Pancreas (tissue), 10 donors: ENCODE results near the gene NIPA2. TPM values are rescaled to one million over a fixed set of nuclear protein-coding genes. Genes with fewer than 3 reads are reported as not detected.
A peak's percentile ranks its signal among the peaks of the same experiment; 100 is the strongest.

Source experiments
- ATAC-seq, 4 donors: fragments of 200-7000 bp; cut with Tn5 transposase; one replicate each; pipeline versions ENCODE4 v1.8.0 to v1.9.1; 2020; ENCODE audit warnings: mild to moderate bottlenecking in 4 of 4, moderate library complexity in 4 of 4
- DNase-seq, 6 donors: peaks; one replicate each; pipeline ENCODE4 v3.0.0-alpha.2; 2020
- FAIRE-seq: peaks from 2 replicates; lab custom pipeline; 2012; peaks lifted over from hg19 to GRCh38; lab: Jason Lieb, UNC
- H3K27ac ChIP-seq, 4 donors: fragments of 200-600 bp; sonication (generic); 1 replicate in 3 of 4; 2 replicates in 1 of 4; pipeline versions ENCODE4 v1.5.0 to v1.8.0; 2020
- H3K27me3 ChIP-seq, 4 donors: fragments of 200-600 bp; one replicate each; pipeline ENCODE4 v1.8.0; 2021
- H3K36me3 ChIP-seq, 3 donors: fragments of 200-600 bp; sonication (generic) in 1 of 3; one replicate each; pipeline versions ENCODE4 v1.5.0 to v1.8.0; 2020 to 2021
- H3K4me1 ChIP-seq, 3 donors: fragments of 200-600 bp; one replicate each; pipeline ENCODE4 v1.8.0; 2021
- H3K4me3 ChIP-seq, 4 donors: fragments of 200-600 bp; sonication (generic) in 2 of 4; one replicate each; pipeline versions ENCODE4 v1.5.0 to v1.8.0; 2020 to 2021
- H3K9me3 ChIP-seq, 4 donors: fragments of 200-600 bp; one replicate each; pipeline ENCODE4 v1.8.0; 2021
- CTCF ChIP-seq, 4 donors: fragments of 200-600 bp; sonication (generic) in 3 of 4; IDR thresholded peaks; one replicate each; pipeline versions ENCODE4 v1.5.0 to v1.8.0; 2021; ENCODE audit warnings: antibody characterized with exemption in 4 of 4
- WGBS, 2 donors: extraction: QIAGEN DNeasy Blood & Tissue Kit; methylation state at CpG; one replicate each; pipeline ENCODE4 v1.1.7; 2013; 5-methylcytosine and 5-hydroxymethylcytosine counted together
- intact Hi-C, 3 donors: fragments of 100-400 bp; cut with DNase I; formaldehyde crosslinking; loops; one replicate each; pipeline versions ENCODE4 v1.11.1 to v1.14.2; 2022
- polyA plus RNA-seq, 2 donors: library from polyadenylated mRNA; stranded (reverse); fragments of 200-250 nt; gene quantifications; one replicate each; pipeline ENCODE4 v1.2.3, GENCODE V29; 2013
- total RNA-seq, 6 donors: library from RNA; stranded (reverse); fragmentation: NEBNext Ultra II Directional in 4 of 6; extraction: Animal tissue kit (Norgen Biotek cat#: 25700) in 4 of 6; gene quantifications; one replicate each; pipeline versions ENCODE4 v1.2.1 to v1.2.4, GENCODE V29; 2021 to 2023
- donor health status: healthy with polysubstance abuse.
- donor health status: DM: no; HTN: no; CAD: no; lungs with moderate emphysema.
- donor health status: DM: no; HTN: no; CAD: no.
- donor health status: control.
- donor health status: control.
- donor health status: Bipolar disorder and iron deficiency.
- donor health status: DM: yes; HTN: yes; CAD: no.
- donor health status: DM: no; HTN: no; CAD: no.
- donor health status: DM: no; HTN: no; CAD: no.
- donor health status: DM: yes; HTN: yes; CAD: no.

NIPA2 gene
- total and polyA plus RNA-seq, 8 donors, result 4.5 to 24.9 (median 16.6) TPM

- H3K36me3 ChIP-seq, result no peaks in the 10 kb centered on the region
- H3K27ac ChIP-seq, result no peak overlapping the region
- WGBS, 2 donors, result 76 to 79% methylated on average over 19 of the region's 19 CpGs
- H3K9me3 ChIP-seq, result no peaks in the 10 kb centered on the region
- peaks cover 0 to 11% (median 0%) of the 10 kb centered on the region in 3 donors for H3K4me1 ChIP-seq
- DNase-seq, result no peak
- no peak for ATAC-seq
- intact Hi-C loops, result no loop called here
- no peaks in the 10 kb centered on the region for H3K27me3 ChIP-seq
- no peak for TF ChIP-seq CTCF (IDR thresholded peaks at IDR 0.05)
- no peak for FAIRE-seq
- no peak overlapping the region for H3K4me3 ChIP-seq
Observed at GRCh38 chr15:22844421-22845288, 6.2 kb downstream of the NIPA2 start.

- peak; percentile 45 to 79 (median 68) for ATAC-seq
- WGBS, 2 donors, result 32 to 38% methylated on average over 2 of the region's 2 CpGs
- H3K36me3 ChIP-seq, result no peaks in the 10 kb centered on the region
Observed at GRCh38 chr15:22845289-22845900, 6.9 kb downstream of the NIPA2 start.

GRCh38 chr15:22846073-22846472, 7.6 kb downstream of the NIPA2 start:
- no peaks in the 10 kb centered on the region for H3K36me3 ChIP-seq
- ATAC-seq (no peak), FAIRE-seq (no peak), DNase-seq (no peak)
- 93 to 95% methylated on average over 6 of the region's 6 CpGs for WGBS, 2 donors
- no peaks in the 10 kb centered on the region for H3K9me3 ChIP-seq
- H3K27me3 ChIP-seq, result no peaks in the 10 kb centered on the region
- H3K4me1 ChIP-seq, result peaks cover 0 to 1% (median 0%) of the 10 kb centered on the region in 3 donors
- TF ChIP-seq CTCF (IDR thresholded peaks at IDR 0.05), result no peak
- H3K27ac ChIP-seq, result no peak overlapping the region
- H3K4me3 ChIP-seq, result no peak overlapping the region
- intact Hi-C loops, result no loop called here

More at GRCh38 chr15:22845289-22845900, 6.9 kb downstream of the NIPA2 start:
- Histone ChIP-seq H3K4me1 (peaks cover 0 to 8% (median 0%) of the 10 kb centered on the region in 3 donors), H3K9me3 (no peaks in the 10 kb centered on the region), H3K27ac (no peak overlapping the region), H3K27me3 (no peaks in the 10 kb centered on the region), H3K4me3 (no peak overlapping the region)
- intact Hi-C loops, result no loop called here
- FAIRE-seq (no peak), DNase-seq (no peak)
- TF ChIP-seq CTCF (IDR thresholded peaks at IDR 0.05), result no peak

GRCh38 chr15:22850055-22850454, 11.6 kb downstream of the NIPA2 start:
- Histone ChIP-seq H3K27me3 (no peaks in the 10 kb centered on the region), H3K4me1 (no peaks in the 10 kb centered on the region), H3K36me3 (peaks cover 0 to 21% (median 5%) of the 10 kb centered on the region in 3 donors), H3K27ac (no peak overlapping the region), H3K4me3 (no peak overlapping the region), H3K9me3 (no peaks in the 10 kb centered on the region)
- DNase-seq (no peak), ATAC-seq (no peak), FAIRE-seq (no peak)
- WGBS, 2 donors, result 87 to 89% methylated on average over 3 of the region's 3 CpGs
- intact Hi-C loops, result no loop called here
- TF ChIP-seq CTCF (IDR thresholded peaks at IDR 0.05), result no peak
